Measurements from ENCODE around the gene GNMT. TPM values are rescaled to one million over a fixed set of nuclear protein-coding genes. Genes with fewer than 3 reads are reported as not detected.

Gene GNMT
- total and polyA plus RNA-seq, 2 donors (not counting 1 experiment from before 2014, with no cell fraction given) = 0.06 TPM; not detected in 1

DNA sequence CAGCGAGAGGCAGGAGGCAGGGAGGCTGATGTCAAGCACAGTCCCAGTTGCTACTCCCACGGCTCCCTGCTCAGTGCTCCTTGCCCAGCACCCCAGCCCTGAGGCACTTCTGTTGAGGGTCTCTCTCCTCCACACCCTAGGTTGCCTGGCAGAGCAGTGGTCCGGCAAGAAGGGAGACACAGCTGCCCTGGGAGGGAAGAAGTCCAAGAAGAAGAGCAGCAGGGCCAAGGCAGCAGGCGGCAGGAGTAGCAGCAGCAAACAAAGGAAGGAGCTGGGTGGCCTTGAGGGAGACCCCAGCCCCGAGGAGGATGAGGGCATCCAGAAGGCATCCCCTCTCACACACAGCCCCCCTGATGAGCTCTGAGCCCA lies 22.1 kb upstream of the GNMT start:
- Histone ChIP-seq H3K9ac (ENCODE audit: insufficient read depth, low read length) (no peak overlapping the region), H3K27me3 (ENCODE audit: control insufficient read depth, insufficient read depth, low read length) (no peaks in the 10 kb centered on the region)

GRCh38 chr6:42938987-42939809 lies 21.4 kb upstream of the GNMT start:
- Histone ChIP-seq H3K9me3 (ENCODE audit: control insufficient read depth, insufficient read depth, low read depth, low read length) (no peaks in the 10 kb centered on the region), H3K4me1 (ENCODE audit: control insufficient read depth, extremely low read depth, insufficient read depth, low read length) (no peaks in the 10 kb centered on the region), H3K27ac (ENCODE audit: insufficient read depth, low read length) (no peak overlapping the region), H4K20me1 (ENCODE audit: control insufficient read depth, extremely low read depth, insufficient read depth, low read length) (no peaks in the 10 kb centered on the region), H3K79me2 (ENCODE audit: control insufficient read depth, insufficient read depth, low read length) (peaks cover 1% of the 10 kb centered on the region), H2AFZ (ENCODE audit: low read length) (no peak overlapping the region), H3K9ac (ENCODE audit: insufficient read depth, low read length) (no peak overlapping the region), H3K4me2 (ENCODE audit: extremely low read depth, insufficient read depth, low read length) (no peak overlapping the region), H3K4me3 (replicated peaks in 1 of 4; ENCODE audit: control extremely low read depth in 1 of 4, insufficient read depth in 1 of 4, low read depth in 3 of 4, low read length in 4 of 4) (no peak overlapping the region), H3K36me3 (ENCODE audit: control insufficient read depth, insufficient read depth, low read length) (peaks cover 16% of the 10 kb centered on the region), H3K27me3 (ENCODE audit: control insufficient read depth, insufficient read depth, low read length) (no peaks in the 10 kb centered on the region)
- TF ChIP-seq, protein P1, sequence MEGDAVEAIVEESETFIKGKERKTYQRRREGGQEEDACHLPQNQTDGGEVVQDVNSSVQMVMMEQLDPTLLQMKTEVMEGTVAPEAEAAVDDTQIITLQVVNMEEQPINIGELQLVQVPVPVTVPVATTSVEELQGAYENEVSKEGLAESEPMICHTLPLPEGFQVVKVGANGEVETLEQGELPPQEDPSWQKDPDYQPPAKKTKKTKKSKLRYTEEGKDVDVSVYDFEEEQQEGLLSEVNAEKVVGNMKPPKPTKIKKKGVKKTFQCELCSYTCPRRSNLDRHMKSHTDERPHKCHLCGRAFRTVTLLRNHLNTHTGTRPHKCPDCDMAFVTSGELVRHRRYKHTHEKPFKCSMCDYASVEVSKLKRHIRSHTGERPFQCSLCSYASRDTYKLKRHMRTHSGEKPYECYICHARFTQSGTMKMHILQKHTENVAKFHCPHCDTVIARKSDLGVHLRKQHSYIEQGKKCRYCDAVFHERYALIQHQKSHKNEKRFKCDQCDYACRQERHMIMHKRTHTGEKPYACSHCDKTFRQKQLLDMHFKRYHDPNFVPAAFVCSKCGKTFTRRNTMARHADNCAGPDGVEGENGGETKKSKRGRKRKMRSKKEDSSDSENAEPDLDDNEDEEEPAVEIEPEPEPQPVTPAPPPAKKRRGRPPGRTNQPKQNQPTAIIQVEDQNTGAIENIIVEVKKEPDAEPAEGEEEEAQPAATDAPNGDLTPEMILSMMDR (conservative IDR thresholded peaks at IDR 0.05 in 1 of 2, IDR thresholded peaks at IDR 0.05 in 1 of 2; ENCODE audit: low read depth in 1 of 2, low read length in 2 of 2) = no peak
- TF ChIP-seq EZH2 (IDR thresholded peaks at IDR 0.05; ENCODE audit: low read length, missing control alignments) = no peak
- DNase-seq (ENCODE audit: low read depth in 2 of 2) = no peak

More for the DNA sequence above, 22.1 kb upstream of the GNMT start:
- Histone ChIP-seq H3K4me2 (ENCODE audit: extremely low read depth, insufficient read depth, low read length) (no peak overlapping the region), H3K27ac (ENCODE audit: insufficient read depth, low read length) (no peak overlapping the region), H3K36me3 (ENCODE audit: control insufficient read depth, insufficient read depth, low read length) (peaks cover 17% of the 10 kb centered on the region), H3K4me1 (ENCODE audit: control insufficient read depth, extremely low read depth, insufficient read depth, low read length) (no peaks in the 10 kb centered on the region), H3K9me3 (ENCODE audit: control insufficient read depth, insufficient read depth, low read depth, low read length) (no peaks in the 10 kb centered on the region), H2AFZ (ENCODE audit: low read length) (no peak overlapping the region), H3K79me2 (ENCODE audit: control insufficient read depth, insufficient read depth, low read length) (peaks cover 2% of the 10 kb centered on the region), H4K20me1 (ENCODE audit: control insufficient read depth, extremely low read depth, insufficient read depth, low read length) (no peaks in the 10 kb centered on the region), H3K4me3 (replicated peaks in 1 of 4; ENCODE audit: control extremely low read depth in 1 of 4, insufficient read depth in 1 of 4, low read depth in 3 of 4, low read length in 4 of 4) (no peak overlapping the region)
- no peak for TF ChIP-seq EZH2 (IDR thresholded peaks at IDR 0.05; ENCODE audit: low read length, missing control alignments)
- TF ChIP-seq, protein P1 (conservative IDR thresholded peaks at IDR 0.05 in 1 of 2, IDR thresholded peaks at IDR 0.05 in 1 of 2; ENCODE audit: low read depth in 1 of 2, low read length in 2 of 2) = no peak
- no peak for DNase-seq (ENCODE audit: low read depth in 2 of 2)

DNA sequence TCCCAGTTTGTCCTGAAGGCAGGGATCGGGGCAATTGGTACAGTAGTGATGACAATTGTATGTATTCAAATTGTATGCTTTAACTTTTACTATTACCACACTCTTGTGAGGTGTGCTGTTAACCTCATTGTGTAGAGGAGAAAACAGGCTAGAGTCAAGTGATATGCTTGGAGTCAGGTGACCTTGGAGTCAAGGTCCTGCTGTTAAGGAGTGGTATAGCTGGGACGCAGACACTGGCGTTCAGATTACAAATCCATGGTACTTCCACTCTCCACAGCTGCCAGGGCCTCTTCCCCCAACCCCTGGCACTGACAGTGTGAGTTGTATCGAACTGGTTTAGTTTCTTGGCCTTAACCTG lies 20.8 kb upstream of the GNMT start:
- H3K27me3 ChIP-seq (ENCODE audit: control insufficient read depth, insufficient read depth, low read length) = no peaks in the 10 kb centered on the region
- H3K27ac ChIP-seq (ENCODE audit: insufficient read depth, low read length) = no peak overlapping the region
- peaks cover 15% of the 10 kb centered on the region for H3K36me3 ChIP-seq (ENCODE audit: control insufficient read depth, insufficient read depth, low read length)
- no peak for TF ChIP-seq EZH2 (IDR thresholded peaks at IDR 0.05; ENCODE audit: low read length, missing control alignments)
- TF ChIP-seq, protein P1 (conservative IDR thresholded peaks at IDR 0.05 in 1 of 2, IDR thresholded peaks at IDR 0.05 in 1 of 2; ENCODE audit: low read depth in 1 of 2, low read length in 2 of 2) = no peak
- no peak for DNase-seq (ENCODE audit: low read depth in 2 of 2)
- H3K4me3 ChIP-seq (replicated peaks in 1 of 4; ENCODE audit: control extremely low read depth in 1 of 4, insufficient read depth in 1 of 4, low read depth in 3 of 4, low read length in 4 of 4) = no peak overlapping the region
- no peaks in the 10 kb centered on the region for H4K20me1 ChIP-seq (ENCODE audit: control insufficient read depth, extremely low read depth, insufficient read depth, low read length)
- H3K9ac ChIP-seq (ENCODE audit: insufficient read depth, low read length) = no peak overlapping the region
- H3K4me2 ChIP-seq (ENCODE audit: extremely low read depth, insufficient read depth, low read length) = no peak overlapping the region
- no peak overlapping the region for H2AFZ ChIP-seq (ENCODE audit: low read length)
- no peaks in the 10 kb centered on the region for H3K9me3 ChIP-seq (ENCODE audit: control insufficient read depth, insufficient read depth, low read depth, low read length)
- no peaks in the 10 kb centered on the region for H3K79me2 ChIP-seq (ENCODE audit: control insufficient read depth, insufficient read depth, low read length)
- H3K4me1 ChIP-seq (ENCODE audit: control insufficient read depth, extremely low read depth, insufficient read depth, low read length) = no peaks in the 10 kb centered on the region
